Measurements from ENCODE around the gene POLD1.
"Not testable (repeated sequence)": the region's sequence is repeated elsewhere in the genome, so short reads cannot be mapped to it uniquely, and the experiment has no call there.

POLD1 gene

DNA sequence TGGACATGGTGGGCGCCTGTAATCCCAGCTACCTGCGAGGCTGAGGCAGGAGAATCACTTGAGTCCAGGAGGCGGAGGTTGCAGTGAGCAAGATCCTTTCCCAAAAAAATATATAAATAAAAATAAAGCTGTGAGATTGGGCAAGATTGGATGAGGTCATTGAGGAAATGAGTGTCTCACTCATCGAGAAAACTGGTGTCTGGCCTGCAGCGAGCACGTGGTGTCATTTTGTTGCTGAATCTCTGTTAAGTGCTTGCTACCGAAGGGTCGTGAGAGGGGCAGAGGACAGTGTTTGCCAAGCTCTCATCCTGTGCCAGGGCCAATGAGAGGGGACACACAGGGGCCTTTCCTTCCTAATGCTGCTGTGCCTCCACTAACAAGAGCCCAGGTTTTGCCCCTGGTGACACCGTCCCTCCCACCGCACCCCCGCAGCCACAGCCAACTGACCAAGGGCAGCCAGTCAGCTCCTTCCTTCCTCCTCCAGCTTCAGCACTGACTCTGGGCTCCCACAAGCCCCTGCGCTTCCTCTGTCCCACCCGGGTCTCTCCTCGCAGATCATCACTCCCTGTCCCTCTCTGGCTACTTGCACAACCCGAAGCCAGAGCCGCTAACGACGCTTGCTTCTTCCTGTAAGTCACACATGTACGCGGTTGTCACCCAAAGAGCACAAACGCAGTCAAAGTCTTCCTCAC lies 3.2 kb downstream of the POLD1 start:
- in situ Hi-C loops (cut with MboI; ENCODE audit: low sequenced_read_pairs) = no loop called here

DNA sequence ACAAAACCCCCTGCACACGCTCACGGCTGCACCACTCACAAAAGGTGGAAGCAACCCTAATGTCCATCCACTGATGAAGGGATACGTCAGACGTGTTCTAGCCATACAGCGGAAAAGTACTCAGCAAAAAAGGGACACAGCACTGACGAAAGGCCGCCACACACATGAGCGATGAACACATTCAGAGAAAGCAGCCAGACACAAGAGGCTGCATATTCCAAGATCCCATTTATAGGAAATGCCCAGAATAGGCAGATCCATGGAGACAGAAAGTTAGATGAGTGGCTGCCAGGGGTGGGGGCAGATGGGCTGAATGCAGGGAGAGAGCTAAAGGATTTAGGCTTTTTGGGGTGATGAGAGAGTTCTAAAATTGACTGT lies 3.7 kb downstream of the POLD1 start:
- in situ Hi-C loops (cut with MboI; ENCODE audit: low sequenced_read_pairs) = no loop called here

DNA sequence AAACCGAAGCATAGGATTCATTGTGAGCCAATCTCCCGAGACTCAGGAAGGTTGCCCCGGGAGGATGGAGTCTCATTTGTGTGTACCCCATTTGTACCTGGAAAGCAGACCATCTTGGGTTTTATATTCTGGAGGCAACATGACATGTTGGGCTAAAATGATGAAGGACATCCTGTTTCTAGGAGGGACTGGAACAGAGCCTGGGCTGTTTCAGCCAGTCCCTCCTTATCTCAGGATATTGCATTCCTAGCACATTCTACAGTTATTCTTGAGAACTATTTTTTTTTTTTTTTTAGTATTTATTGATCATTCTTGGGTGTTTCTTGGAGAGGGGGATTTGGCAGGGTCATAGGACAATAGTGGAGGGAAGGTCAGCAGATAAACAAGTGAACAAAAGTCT lies 6.1 kb downstream of the POLD1 start:
- in situ Hi-C loops (cut with MboI; ENCODE audit: low sequenced_read_pairs) = not testable (repeated sequence)

DNA sequence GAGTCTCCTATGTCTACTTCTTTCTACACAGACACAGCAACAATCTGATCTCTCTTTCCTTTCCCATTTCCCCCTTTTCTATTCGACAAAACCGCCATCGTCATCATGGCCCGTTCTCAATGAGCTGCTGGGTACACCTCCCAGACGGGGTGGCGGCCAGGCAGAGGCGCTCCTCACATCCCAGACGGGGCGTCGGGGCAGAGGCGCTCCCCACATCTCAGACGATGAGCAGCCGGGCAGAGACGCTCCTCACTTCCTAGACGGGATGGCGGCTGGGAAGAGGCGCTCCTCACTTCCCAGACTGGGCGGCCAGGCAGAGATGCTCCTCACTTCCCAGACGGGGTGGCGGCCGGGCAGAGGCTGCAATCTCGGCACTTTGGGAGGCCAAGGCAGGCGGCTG lies 6.8 kb downstream of the POLD1 start:
- in situ Hi-C loops (cut with MboI; ENCODE audit: low sequenced_read_pairs) = not testable (repeated sequence)

DNA sequence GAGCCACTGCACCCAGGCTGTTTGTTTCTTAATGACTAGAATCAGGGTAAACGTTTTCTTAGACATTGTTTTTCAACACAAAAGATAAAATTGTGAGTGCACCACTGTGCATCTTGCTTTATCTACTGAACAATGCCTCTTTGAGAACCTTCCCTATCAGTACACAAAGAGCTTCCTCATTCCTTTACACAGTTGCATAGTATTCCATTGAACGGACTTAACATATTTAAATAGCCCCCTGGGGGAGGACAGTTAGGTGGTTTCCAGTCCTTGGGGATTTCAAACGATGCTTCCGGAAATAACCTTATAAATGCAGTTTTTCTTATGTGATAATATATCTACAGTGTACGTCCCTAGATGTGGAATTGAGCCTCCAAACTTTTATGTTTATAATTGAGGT lies 8.6 kb downstream of the POLD1 start:
- in situ Hi-C loops (cut with MboI; ENCODE audit: low sequenced_read_pairs) = no loop called here

DNA sequence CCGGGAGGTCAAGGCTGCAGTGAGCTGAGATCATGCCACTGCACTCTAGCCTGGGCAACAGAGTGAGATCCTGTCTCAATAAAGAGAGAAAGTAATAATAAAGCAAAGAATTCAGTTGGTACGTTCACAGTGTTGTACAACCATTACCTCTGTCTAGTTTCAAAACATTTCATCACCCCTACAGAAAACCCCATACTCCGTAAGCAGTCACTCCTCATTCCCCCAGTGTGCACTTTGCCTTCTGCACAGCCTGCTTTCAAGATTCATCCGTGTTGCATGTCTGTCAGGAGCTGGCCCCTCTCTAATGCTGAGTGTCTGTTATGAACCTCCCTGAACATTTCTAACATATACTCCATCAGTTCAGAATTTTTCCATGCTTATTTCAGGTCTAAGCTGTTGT lies 9.4 kb downstream of the POLD1 start:
- in situ Hi-C loops (cut with MboI; ENCODE audit: low sequenced_read_pairs) = no loop called here

DNA sequence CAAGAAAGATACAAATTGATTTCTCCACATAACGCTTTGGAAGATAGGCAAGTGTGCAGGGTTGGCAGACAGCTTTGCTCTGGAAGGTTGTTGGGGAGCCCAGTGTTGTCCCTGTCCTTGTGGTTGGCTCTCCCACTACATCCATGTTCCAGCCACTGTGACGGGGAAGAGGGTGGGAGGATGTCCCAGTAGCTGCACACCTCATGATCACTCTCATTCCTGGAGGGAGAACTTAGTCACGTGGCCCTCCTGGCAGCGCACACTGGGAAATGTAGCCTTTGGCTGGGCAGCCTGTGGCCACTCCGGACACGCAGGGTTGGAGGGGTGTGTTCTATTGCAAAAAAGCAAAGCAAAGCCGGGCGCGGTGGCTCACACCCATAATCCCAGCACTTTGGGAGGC lies 9.9 kb downstream of the POLD1 start:
- in situ Hi-C loops (cut with MboI; ENCODE audit: low sequenced_read_pairs) = no loop called here

DNA sequence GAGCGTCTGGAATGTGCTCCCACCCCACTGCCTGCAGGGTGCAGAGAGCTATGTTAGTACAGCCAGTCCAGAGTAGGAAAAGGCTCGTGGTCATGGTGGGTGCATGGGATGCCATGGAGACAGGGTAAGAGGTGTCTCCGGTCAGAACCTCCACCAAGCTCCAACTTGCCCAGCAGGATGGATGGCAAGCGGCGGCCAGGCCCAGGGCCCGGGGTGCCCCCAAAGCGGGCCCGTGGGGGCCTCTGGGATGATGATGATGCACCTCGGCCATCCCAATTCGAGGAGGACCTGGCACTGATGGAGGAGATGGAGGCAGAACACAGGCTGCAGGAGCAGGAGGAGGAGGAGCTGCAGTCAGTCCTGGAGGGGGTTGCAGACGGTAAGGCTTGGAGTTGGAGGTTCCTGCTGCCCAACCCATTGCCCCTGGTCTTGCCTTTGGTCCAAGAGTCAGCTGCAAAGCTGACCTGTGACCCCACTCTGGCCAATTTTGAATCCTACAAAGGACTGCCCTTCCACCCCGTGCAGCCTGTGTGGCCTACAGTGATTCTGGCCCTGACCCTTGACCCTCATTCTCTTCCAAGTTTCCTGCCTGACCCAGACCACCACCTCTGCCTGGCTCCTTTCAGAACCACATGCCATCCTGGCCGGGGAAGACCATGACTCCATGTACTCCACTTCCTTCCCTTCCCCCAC lies 14.7 kb downstream of the POLD1 start:
- in situ Hi-C loops (cut with MboI; ENCODE audit: low sequenced_read_pairs) = no loop called here

DNA sequence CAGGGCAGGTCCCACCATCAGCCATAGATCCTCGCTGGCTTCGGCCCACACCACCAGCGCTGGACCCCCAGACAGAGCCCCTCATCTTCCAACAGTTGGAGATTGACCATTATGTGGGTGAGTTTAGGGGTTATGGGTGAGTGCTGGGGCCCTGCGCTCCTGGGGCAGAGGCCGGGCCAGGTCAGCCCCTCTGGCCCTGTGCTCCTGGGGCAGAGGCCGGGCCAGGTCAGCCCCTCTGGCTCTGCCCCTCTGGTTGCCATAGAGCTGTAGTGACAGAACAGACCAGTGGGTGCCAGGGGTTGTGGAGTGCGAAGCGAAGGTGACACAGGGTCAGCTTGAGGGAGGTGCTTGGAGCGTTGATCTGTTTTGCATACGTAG lies 15.2 kb downstream of the POLD1 start:
- in situ Hi-C loops (cut with MboI; ENCODE audit: low sequenced_read_pairs) = no loop called here

DNA sequence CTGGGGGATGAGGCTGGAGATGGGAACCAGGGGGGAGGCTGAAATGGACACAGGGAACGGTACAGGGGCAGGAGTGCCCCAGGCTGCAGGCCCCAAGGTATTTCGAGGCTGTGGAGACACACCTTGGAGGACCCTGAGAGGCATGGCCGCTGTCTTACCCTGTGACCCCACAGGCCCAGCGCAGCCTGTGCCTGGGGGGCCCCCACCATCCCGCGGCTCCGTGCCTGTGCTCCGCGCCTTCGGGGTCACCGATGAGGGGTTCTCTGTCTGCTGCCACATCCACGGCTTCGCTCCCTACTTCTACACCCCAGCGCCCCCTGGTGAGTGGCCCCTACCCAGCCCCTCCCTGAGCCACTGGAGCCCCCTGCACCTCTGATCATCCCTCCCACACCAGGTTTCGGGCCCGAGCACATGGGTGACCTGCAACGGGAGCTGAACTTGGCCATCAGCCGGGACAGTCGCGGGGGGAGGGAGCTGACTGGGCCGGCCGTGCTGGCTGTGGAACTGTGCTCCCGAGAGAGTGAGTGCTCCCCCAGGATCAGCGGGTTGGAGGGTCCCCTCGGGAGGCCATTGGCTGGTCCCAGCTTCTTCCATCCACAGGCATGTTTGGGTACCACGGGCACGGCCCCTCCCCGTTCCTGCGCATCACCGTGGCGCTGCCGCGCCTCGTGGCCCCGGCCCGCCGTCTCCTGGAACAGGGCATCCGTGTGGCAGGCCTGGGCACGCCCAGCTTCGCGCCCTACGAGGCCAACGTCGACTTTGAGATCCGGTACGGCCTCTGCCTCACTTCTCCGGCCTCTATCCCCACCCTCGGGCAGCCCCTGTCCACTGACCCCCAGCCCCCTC lies 17.7 kb downstream of the POLD1 start:
- in situ Hi-C loops (cut with MboI; ENCODE audit: low sequenced_read_pairs) = no loop called here

DNA sequence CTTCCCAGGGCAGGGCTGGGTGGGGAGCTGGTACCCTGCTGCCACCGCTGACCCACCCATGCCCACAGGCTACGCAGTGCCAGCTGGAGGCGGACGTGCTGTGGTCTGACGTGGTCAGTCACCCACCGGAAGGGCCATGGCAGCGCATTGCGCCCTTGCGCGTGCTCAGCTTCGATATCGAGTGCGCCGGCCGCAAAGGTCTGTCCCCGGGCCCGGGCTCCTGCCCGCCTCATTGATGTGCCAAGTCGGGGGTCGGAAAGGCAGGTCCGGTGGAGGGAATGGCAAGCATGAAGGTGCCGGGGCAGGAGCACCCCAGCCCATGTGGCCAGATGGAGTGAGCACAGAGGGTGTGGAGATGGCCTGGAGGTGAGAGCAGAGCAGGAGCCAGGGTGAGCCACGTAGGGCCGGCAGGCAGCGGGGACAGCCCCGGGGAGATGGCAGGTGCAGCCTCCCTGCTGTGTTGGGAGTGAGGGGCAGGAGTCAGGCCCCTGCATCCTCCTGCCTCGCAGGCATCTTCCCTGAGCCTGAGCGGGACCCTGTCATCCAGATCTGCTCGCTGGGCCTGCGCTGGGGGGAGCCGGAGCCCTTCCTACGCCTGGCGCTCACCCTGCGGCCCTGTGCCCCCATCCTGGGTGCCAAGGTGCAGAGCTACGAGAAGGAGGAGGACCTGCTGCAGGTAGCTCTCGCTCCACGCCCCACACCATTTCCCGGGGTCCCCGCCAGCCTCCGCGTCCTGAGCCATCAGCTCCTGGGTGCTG lies 18.6 kb downstream of the POLD1 start:
- in situ Hi-C loops (cut with MboI; ENCODE audit: low sequenced_read_pairs) = no loop called here

DNA sequence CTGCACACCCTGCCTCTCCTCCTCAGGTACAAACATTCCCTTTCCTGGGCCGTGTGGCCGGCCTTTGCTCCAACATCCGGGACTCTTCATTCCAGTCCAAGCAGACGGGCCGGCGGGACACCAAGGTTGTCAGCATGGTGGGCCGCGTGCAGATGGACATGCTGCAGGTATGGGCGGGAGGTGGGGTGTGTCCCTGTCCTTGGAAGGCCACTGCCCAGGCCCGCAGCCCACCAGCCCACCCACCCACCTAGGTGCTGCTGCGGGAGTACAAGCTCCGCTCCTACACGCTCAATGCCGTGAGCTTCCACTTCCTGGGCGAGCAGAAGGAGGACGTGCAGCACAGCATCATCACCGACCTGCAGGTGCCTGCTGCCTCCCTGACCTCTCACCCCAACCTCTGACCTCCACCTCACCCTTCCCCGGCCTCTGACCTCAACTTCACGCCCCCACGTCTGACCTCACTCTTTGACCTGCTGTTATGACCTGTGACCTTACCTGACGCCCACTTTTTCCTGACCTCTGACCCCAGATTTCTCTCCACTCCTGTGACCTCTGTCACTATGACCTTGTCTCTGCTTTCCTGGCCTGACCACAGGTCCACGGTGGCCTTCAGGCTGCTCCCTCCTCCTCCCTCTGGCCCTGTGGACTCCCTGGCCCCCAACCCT lies 22.1 kb downstream of the POLD1 start:
- in situ Hi-C loops (cut with MboI; ENCODE audit: low sequenced_read_pairs) = no loop called here

DNA sequence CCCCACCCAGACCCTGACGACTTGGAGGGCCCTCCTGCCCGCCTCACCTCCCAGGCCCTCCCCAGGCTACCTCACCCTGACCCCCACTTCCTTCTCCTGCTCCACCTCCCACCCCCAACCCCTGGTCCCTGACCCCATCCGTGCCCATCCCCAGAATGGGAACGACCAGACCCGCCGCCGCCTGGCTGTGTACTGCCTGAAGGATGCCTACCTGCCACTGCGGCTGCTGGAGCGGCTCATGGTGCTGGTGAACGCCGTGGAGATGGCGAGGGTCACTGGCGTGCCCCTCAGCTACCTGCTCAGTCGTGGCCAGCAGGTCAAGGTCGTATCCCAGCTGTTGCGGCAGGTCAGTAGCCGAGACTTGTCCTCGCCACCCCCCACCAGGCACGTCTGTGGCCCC lies 22.7 kb downstream of the POLD1 start:
- in situ Hi-C loops (cut with MboI; ENCODE audit: low sequenced_read_pairs) = no loop called here

DNA sequence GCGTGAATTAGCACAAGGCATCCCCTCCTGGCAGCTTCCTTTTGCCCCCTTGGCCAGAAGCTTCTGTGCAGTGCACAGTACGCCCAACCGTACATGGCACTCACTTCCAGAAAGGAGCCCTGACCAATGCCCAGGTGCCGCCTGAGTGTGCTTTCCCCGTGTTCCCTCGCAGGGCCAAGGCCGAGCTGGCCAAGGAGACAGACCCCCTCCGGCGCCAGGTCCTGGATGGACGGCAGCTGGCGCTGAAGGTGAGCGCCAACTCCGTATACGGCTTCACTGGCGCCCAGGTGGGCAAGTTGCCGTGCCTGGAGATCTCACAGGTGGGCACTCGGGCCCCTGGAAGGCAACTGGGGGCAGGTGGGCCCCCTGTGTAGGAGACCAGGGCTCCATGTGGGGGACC lies 25.2 kb downstream of the POLD1 start:
- in situ Hi-C loops (cut with MboI; ENCODE audit: low sequenced_read_pairs) = no loop called here

DNA sequence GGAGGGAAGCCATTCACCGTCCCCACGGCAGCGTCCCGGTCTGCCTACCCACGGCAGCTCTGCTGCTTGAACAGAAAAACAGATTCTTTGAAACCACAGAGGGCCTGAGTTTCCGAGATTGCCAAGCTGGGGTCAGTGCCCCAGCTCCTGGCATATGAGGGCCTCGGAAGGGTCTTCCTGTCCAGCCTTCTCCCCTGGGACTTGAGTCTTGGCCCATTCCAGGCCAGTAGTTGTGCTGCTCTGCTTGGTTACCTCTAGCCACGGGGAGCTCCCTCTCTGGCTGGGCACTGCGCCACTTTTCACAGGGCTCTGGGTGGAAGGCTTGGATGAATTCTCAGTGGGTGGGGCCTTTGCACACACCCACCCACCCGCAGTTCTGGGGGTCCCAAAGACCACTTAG lies 26.0 kb downstream of the POLD1 start:
- in situ Hi-C loops (cut with MboI; ENCODE audit: low sequenced_read_pairs) = no loop called here

DNA sequence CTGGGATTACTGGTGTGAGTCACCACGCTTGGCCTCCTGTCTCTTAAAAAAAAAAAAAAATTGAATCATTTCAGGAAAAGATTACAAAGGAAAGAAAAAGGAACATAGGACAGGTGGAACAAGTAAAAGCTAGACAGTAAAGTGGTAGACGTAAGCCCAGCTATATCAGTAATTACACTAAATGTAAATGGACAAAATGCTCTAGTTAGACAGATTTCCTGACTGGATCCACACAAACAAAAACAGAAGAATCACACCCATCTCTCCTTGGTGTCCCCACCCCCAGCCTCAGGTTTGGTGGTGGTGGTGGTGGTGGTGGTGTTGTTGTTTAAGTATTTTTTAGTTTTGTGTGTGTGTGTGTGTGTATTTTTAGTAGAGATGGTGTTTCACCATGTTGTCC lies 28.3 kb downstream of the POLD1 start:
- in situ Hi-C loops (cut with MboI; ENCODE audit: low sequenced_read_pairs) = no loop called here

DNA sequence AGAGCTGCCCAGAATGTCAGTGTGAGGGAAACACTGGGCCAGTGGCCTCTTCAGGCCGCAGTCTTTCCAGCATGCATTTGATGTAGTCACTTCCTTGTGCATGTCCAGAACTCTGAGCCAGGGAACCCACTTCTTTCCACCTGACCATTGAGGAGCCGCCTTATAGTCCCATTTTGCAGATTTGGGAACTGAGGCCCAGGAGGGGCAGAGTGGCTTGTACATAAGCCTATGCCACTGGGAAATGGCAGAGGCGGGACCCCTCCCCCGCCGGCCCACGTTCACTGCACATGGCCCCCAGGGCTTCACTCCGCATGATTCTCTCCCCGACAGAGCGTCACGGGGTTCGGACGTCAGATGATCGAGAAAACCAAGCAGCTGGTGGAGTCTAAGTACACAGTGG lies 28.9 kb downstream of the POLD1 start:
- in situ Hi-C loops (cut with MboI; ENCODE audit: low sequenced_read_pairs) = no loop called here

DNA sequence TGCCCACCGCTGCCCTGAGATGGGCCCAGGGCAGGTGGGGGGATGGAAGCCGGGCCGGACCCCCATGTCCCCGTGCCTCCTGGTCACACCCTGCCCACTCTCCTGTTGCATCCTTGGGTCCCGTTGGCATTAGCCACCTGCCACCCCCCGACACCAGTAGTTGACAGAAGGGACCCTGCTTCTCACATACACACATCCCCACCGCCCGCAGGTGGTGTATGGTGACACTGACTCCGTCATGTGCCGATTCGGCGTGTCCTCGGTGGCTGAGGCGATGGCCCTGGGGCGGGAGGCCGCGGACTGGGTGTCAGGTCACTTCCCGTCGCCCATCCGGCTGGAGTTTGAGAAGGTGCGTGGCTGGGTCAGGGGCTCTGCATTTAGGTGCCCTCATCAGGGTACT lies 29.4 kb downstream of the POLD1 start:
- in situ Hi-C loops (cut with MboI; ENCODE audit: low sequenced_read_pairs) = no loop called here

DNA sequence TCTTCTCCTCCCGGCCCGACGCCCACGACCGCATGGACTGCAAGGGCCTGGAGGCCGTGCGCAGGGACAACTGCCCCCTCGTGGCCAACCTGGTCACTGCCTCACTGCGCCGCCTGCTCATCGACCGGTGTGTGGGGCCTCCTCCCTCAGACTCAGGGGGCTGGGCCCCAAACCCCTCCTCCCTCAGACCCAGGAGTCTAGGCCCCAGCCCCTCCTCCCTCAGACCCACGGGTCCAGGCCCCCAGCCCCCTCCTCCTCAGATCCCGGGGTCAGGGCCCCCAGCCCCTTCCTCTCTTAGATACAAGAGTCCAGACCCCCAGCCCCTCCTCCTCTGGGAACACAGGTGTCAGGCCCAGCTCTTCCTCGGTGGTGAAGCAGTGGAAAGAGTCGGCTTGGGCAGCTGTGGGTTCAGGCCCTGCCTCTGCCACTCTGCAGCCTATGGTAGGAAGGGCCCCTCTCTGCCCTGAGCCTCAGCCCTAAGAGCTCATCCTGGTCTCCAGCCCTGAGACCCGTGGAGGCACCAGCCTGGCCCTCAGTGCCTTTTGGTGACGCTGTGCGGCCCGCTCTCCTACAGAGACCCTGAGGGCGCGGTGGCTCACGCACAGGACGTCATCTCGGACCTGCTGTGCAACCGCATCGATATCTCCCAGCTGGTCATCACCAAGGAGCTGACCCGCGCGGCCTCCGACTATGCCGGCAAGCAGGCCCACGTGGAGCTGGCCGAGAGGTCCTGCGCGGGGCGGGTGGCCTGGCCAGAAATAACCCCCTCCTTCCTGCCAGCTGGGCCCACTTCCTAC lies 30.9 kb downstream of the POLD1 start:
- in situ Hi-C loops (cut with MboI; ENCODE audit: low sequenced_read_pairs) = no loop called here

DNA sequence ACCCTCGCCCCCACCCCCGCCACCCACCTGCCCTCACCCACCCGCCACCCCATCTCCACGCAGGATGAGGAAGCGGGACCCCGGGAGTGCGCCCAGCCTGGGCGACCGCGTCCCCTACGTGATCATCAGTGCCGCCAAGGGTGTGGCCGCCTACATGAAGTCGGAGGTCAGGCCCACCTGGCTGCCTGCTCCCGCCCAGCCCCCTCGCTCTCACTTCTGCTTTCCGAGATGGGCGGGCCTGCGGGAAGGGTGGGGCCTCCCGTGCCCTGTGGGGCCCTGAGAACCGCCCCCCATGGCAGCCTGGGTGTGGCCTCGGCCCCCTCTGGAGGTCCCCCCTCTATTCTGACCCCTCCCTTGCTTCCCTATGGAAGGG lies 31.5 kb downstream of the POLD1 start:
- in situ Hi-C loops (cut with MboI; ENCODE audit: low sequenced_read_pairs) = no loop called here

Measured in HL-60/S4 (cell line).